SK-N-MC (cell line): ENCODE data around the gene ABR.
"Not testable (repeated sequence)": the region's sequence is repeated elsewhere in the genome, so short reads cannot be mapped to it uniquely, and the experiment has no call there.

Experiments used
- DNase-seq: peaks from one replicate; pipeline ENCODE4 v3.0.0-alpha.2; 2011; ENCODE audit warnings: low read depth, low spot score
- H3K27ac ChIP-seq: fragments of 200-600 bp; sonication (generic); 2 replicates; pipeline ENCODE4 v1.5.1; 2016; ENCODE audit warnings: mixed run types
- H3K36me3 ChIP-seq: fragments of 200-600 bp; sonication (generic); 2 replicates; pipeline ENCODE4 v1.6.1; 2017; ENCODE audit warnings: antibody characterized with exemption, low read length, mixed read lengths; ENCODE audit not compliant: insufficient read depth
- H3K4me3 ChIP-seq: fragments of 200-600 bp; sonication (generic); 2 replicates; pipeline ENCODE4 v1.5.1; 2016
- H3K9ac ChIP-seq: fragments of 200-600 bp; sonication (generic); 2 replicates; pipeline ENCODE4 v1.8.0; 2017; ENCODE audit warnings: mixed run types, mixed read lengths; ENCODE audit not compliant: insufficient read length
- H3K9me3 ChIP-seq: fragments of 200-600 bp; sonication (generic); 2 replicates; pipeline ENCODE4 v1.6.1; 2017; ENCODE audit warnings: low read depth, mild to moderate bottlenecking, antibody characterized with exemption, low read length, moderate library complexity, mixed read lengths
- EZH2 ChIP-seq: fragments of 200-600 bp; sonication (generic); IDR thresholded peaks from one replicate; pipeline ENCODE4 v1.6.1; 2017; ENCODE audit warnings: antibody characterized with exemption
- FOXP2 ChIP-seq: optimal IDR thresholded peaks from 2 replicates; pipeline ENCODE3; 2011; ENCODE audit warnings: mild to moderate bottlenecking, moderate library complexity; ENCODE audit not compliant: insufficient read depth; ENCODE audit errors: extremely low read length, control extremely low read depth
- POLR2AphosphoS5 ChIP-seq: IDR thresholded peaks from 2 replicates; pipeline ENCODE4 v1.6.1; 2012; ENCODE audit warnings: mild to moderate bottlenecking, low read depth, low read length, borderline replicate concordance

The ABR gene

DNA sequence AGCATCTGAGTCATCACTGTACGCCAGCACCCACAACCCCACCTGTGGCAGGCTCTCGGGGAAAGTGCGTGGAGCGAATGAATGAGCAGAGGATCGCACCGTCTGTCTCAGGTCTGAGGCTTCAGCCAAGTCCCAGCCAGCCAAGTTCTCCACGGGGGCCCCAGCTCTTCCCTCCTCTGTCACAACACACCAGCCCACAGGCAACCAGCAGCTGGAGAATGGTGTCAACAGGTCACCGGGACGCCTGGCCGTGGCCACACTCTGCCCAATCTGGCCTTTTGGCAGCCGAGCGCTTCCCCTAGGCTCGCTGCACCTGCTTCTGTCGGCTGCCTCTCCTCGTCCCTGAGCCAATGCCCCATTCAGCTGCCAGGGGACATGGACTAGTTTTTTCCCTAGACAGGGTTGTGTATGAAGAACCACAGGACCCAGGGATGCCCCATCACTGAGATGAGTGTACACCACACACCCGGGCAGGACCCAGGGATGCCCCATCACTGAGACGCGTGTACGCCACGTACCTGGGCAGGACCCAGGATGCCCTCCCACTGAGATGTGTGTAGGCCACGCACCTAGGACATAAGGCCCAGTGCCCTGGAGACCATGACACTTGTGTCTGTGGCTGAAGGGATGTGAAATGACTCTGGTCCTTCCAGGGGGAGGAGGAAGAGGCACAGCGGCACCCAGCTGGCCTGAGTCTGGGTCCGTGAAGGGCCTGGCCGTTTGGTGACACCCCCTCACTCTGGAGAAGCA is 52.8 kb downstream of the ABR start:
- Histone ChIP-seq H3K27ac (no peak overlapping the region), H3K9ac (no peak overlapping the region), H3K36me3 (no peaks in the 10 kb centered on the region), H3K4me3 (no peak overlapping the region), H3K9me3 (no peaks in the 10 kb centered on the region)
- no peak for DNase-seq
- no peak for TF ChIP-seq EZH2
- no peak for TF ChIP-seq POLR2AphosphoS5
- no peak for TF ChIP-seq FOXP2

DNA sequence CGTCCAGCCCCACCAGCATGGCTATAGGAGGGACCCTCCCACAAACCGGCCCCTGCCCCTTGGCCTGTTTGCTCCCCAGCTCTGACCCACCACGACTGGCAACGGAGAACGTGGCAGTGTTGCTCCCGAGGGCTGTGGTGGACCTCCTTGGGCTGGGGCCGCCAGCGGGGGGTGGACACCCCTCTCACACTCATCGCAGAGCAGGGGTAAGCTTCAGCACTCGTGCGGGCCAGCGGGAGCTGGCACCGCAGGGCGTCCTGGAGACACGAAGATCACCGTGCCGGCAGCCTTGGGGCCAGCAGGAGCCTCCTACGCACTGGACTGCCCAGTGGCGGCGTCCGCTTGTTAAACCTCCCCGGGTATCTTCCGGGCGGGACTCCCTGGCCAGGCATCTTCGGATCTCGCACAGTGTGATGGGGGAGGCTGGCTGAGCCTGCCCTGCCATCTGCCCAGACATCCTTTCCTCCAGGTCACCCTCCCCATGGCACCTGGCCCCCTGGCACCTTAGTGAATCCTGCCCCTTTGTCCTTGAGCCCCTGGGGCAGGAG is 53.5 kb downstream of the ABR start:
- Histone ChIP-seq H3K27ac (no peak overlapping the region), H3K9me3 (no peaks in the 10 kb centered on the region), H3K4me3 (no peak overlapping the region), H3K36me3 (no peaks in the 10 kb centered on the region), H3K9ac (no peak overlapping the region)
- TF ChIP-seq POLR2AphosphoS5 (no peak), FOXP2 (no peak), EZH2 (no peak)
- no peak for DNase-seq

DNA sequence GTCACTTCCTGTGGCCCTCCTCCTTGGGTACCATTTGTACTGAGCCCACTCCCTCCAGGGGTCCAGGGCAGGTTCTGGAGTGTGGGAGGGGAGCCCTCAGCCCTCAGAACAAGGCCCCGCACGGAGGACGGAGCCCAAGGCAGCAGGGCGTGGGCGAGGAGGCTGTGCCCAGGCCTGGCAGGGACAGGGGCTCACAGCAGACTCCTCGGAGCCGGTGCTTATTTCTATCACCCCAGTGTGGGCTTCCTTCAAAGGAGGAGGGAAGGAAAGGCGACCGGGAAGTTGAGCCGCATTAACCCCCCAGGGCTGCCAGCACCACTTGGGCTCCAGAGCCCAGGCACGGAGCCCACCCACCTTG is 54.0 kb downstream of the ABR start:
- H3K9ac ChIP-seq: no peak overlapping the region
- H3K27ac ChIP-seq: 0 out of 2 replicates have a peak overlapping the region, but pooled peaks have one; percentile 13
- H3K9me3 ChIP-seq: no peaks in the 10 kb centered on the region
- H3K36me3 ChIP-seq: no peaks in the 10 kb centered on the region
- H3K4me3 ChIP-seq: no peak overlapping the region
- DNase-seq: no peak
- no peak for TF ChIP-seq FOXP2
- TF ChIP-seq EZH2: no peak
- TF ChIP-seq POLR2AphosphoS5: no peak

DNA sequence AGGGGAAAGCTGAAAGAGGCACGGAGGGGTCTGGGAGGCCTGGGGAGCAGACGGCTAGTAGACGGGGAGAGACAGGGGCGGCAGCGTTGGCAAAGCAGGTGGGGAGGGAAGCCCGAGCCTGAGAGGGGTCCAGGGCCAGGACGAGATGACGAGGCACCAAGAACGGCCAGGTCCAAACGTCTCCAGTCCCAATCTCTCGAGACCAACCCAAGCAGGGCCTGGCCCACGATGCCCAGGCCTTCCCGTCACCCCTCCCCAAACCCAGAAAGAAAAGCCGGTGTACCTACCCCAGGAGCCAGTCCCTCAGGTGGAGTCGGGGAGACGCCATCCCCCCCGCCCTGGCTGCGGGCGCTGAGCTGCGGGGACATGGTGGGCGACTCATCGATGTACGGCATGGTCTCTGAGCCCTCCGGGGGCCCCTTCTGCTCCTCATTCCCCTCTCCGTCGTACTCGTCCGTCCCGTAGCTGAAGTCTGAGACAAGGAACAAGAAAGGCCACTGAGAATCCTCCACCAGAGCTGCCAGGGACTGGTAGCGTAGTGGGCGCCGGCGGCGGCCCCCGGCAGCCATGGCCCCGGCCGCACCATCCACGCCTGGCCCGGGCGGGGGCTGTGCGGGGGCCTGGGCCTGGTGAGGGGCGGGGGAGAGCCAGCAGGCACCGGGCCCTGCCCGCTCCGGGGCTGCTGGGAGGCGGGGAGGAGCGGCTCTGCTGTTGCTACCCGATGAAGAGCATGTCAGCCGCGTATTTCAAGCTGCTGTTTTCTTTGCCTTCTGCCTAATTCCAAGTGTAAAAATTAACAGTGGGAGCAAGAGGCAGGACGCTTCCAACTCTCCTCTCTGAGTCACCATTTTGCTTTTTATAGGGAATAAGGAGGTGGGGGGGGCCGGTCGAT is 54.6 kb downstream of the ABR start:
- Histone ChIP-seq H3K9ac (no peak overlapping the region), H3K27ac (0 out of 2 replicates have a peak overlapping the region, but pooled peaks have one; percentile 13), H3K36me3 (no peaks in the 10 kb centered on the region), H3K9me3 (no peaks in the 10 kb centered on the region), H3K4me3 (no peak overlapping the region)
- TF ChIP-seq EZH2 (no peak), FOXP2 (no peak), POLR2AphosphoS5 (no peak)
- DNase-seq: no peak

DNA sequence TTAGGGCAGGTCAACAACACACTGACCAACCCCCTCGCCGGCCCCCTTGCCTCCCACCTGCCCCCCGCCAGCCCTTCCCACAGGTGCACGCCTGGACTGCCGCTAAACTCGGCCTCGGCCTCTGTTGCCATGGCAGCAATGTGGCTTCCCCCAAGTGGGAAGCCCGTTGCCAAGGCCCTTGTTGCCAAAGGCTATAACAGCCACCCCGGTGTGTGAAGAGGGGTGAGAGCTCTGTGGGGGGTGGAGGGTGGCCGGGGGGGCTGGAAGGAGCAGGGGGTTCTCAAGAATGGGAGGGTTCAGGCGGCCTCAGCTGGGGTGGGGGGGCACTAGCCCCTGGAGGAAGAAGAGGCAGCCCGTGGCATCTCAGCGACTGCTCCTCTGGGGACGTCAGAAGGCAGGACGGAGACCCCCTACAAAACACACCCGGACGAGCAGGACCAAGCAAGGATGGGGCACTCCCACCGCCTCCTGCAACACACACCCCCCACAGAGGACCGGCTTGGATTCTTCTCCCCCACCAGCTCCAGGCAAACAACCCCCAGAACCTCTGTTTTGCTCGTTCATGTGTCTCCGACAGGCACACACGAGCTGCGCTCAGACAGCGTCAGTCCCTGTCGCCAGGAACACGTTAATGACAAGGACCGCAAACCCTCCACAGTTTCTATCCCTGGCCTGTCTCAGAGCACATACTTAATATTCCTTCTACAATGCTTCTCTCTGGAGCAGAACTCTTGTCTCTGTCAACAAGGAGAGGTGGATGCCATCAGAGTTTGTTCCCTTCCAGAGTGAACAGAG is 55.7 kb downstream of the ABR start:
- no peak for TF ChIP-seq EZH2
- TF ChIP-seq POLR2AphosphoS5: no peak
- no peak for TF ChIP-seq FOXP2
- no peaks in the 10 kb centered on the region for H3K9me3 ChIP-seq
- no peaks in the 10 kb centered on the region; the same call in 1 of the 2 replicates for H3K36me3 ChIP-seq
- H3K9ac ChIP-seq: no peak overlapping the region
- H3K27ac ChIP-seq: no peak overlapping the region
- DNase-seq: no peak
- no peak overlapping the region for H3K4me3 ChIP-seq

DNA sequence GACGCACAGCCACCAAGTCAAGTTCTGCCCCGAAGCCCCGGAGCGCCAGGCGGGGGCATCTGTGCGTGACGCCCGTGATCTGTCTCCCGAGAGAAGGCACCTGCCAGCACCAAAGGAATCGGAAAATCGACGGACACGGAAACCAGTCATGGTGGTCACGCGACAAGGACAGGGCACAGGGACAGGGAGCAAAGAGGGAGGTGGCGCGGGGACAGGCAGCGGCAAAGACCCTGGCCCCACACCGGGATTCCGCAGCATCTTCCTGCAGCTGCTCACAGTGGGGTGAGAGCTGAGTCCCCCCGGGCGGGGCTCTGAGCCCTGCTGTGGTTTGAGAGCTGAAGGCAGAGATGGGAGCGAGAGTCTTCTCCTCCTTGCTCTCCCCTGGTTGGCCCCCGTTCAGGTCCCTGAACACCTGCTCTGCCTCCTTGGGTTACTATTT is 56.4 kb downstream of the ABR start:
- H3K4me3 ChIP-seq: no peak overlapping the region
- no peak overlapping the region for H3K9ac ChIP-seq
- no peaks in the 10 kb centered on the region; the same call in 1 of the 2 replicates for H3K36me3 ChIP-seq
- DNase-seq: no peak
- no peaks in the 10 kb centered on the region for H3K9me3 ChIP-seq
- no peak overlapping the region for H3K27ac ChIP-seq
- TF ChIP-seq FOXP2: no peak
- no peak for TF ChIP-seq EZH2
- TF ChIP-seq POLR2AphosphoS5: no peak

DNA sequence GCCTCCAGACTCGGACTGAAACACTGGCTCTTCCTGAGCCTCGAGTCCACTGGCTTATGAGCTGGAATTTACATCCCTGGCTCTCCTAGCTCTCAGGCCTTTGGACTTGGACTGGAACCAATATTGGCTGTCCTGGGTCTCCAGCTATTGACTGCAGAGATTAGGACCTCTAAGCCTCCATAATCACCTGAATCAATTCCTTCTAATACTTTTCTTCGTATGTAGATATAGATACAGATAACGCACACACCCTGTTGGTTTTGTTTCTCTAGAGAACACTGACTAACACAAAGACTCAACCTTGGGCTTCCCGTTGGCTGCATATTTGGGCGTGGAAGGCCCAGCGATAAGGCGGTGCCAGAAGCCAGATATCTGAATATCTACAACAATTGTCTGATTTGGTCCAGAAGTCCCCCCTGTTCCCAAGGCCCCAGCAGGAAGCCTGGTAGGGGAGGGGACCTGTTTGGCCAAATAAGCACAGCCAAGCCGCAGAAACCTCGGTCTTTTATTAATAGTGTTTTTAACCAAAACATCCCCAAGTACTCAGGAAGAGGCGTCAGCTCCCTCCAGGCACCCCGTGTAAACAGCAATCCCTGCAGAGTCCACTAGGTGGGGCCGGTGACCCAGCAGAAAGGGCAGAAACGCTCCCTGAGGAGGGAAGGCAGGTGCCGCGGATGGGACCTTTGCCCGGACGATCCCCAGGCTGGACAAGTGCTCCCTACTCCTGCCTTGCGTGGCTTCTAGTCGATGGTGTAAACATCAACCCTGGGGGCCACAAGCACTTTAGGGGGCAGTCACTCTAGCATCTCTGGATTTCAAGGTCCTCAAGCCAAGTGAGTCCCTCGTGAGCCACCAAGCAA is 57.0 kb downstream of the ABR start:
- no peak overlapping the region for H3K27ac ChIP-seq
- H3K36me3 ChIP-seq: no peaks in the 10 kb centered on the region; the same call in 1 of the 2 replicates
- no peak overlapping the region for H3K4me3 ChIP-seq
- no peak for DNase-seq
- no peak overlapping the region for H3K9ac ChIP-seq
- no peaks in the 10 kb centered on the region for H3K9me3 ChIP-seq
- no peak for TF ChIP-seq POLR2AphosphoS5
- TF ChIP-seq EZH2: no peak
- TF ChIP-seq FOXP2: no peak

DNA sequence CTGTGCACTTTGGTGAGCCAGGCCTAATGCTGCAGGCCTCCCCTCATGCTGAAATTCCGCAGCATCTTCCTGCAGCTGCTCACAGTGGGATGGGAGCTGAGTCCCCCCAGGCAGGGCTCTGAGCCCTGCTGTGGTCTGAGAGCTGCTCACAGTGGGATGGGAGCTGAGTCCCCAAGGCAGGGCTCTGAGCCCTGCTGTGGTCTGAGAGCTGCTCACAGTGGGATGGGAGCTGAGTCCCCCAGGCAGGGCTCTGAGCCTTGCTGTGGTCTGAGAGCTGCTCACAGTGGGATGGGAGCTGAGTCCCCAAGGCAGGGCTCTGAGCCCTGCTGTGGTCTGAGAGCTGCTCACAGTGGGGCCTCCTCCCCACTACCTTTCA is 58.4 kb downstream of the ABR start:
- not testable (repeated sequence) for H3K36me3 ChIP-seq, H3K9ac ChIP-seq, DNase-seq, H3K27ac ChIP-seq, H3K9me3 ChIP-seq, H3K4me3 ChIP-seq
